ENCODE results near the gene ELL2.

DNA sequence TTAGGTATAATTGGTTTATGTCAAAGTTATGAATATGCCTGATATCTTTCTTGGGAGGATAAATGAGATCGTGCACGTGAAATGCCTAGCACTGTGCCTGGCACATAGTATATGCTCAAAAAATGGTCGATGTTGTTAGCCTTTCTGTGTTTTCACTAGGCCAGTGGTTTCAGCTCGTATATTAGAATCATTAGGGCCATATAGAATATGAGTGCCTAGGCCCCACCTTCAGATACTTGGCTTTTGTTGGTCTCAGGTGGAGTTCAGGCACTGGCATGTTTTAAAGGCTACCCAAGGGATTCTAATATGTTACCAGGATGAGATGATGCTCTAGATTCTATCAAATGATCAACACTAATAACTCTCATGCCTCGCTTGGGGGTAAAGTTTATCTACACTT is 56.8 kb downstream of the ELL2 start:
- TF ChIP-seq ZFP3 (CRISPR knock-in tag; IDR thresholded peaks at IDR 0.05) (no peak), TOX (CRISPR knock-in tag; IDR thresholded peaks at IDR 0.05; ENCODE audit: borderline replicate concordance) (no peak), ZFP30 (CRISPR knock-in tag; IDR thresholded peaks at IDR 0.05) (no peak), ZC3H10 (CRISPR knock-in tag; IDR thresholded peaks at IDR 0.05) (no peak), SNAI2 (CRISPR knock-in tag; IDR thresholded peaks at IDR 0.05) (no peak), OSR1 (CRISPR knock-in tag; IDR thresholded peaks at IDR 0.05) (no peak), ZNF565 (CRISPR knock-in tag; conservative IDR thresholded peaks at IDR 0.05; ENCODE audit: low read depth) (no peak), GLIS3 (CRISPR knock-in tag; IDR thresholded peaks at IDR 0.05) (no peak), CSDC2 (CRISPR knock-in tag; IDR thresholded peaks at IDR 0.05) (no peak), ESRRG (CRISPR knock-in tag; IDR thresholded peaks at IDR 0.05) (no peak)
- TF ChIP-seq, protein P1, sequence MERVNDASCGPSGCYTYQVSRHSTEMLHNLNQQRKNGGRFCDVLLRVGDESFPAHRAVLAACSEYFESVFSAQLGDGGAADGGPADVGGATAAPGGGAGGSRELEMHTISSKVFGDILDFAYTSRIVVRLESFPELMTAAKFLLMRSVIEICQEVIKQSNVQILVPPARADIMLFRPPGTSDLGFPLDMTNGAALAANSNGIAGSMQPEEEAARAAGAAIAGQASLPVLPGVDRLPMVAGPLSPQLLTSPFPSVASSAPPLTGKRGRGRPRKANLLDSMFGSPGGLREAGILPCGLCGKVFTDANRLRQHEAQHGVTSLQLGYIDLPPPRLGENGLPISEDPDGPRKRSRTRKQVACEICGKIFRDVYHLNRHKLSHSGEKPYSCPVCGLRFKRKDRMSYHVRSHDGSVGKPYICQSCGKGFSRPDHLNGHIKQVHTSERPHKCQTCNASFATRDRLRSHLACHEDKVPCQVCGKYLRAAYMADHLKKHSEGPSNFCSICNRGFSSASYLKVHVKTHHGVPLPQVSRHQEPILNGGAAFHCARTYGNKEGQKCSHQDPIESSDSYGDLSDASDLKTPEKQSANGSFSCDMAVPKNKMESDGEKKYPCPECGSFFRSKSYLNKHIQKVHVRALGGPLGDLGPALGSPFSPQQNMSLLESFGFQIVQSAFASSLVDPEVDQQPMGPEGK (CRISPR knock-in tag; IDR thresholded peaks at IDR 0.05; ENCODE audit: borderline replicate concordance), result no peak
- TF ChIP-seq, protein P2, sequence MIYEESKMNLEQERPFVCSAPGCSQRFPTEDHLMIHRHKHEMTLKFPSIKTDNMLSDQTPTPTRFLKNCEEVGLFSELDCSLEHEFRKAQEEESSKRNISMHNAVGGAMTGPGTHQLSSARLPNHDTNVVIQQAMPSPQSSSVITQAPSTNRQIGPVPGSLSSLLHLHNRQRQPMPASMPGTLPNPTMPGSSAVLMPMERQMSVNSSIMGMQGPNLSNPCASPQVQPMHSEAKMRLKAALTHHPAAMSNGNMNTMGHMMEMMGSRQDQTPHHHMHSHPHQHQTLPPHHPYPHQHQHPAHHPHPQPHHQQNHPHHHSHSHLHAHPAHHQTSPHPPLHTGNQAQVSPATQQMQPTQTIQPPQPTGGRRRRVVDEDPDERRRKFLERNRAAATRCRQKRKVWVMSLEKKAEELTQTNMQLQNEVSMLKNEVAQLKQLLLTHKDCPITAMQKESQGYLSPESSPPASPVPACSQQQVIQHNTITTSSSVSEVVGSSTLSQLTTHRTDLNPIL (CRISPR knock-in tag; IDR thresholded peaks at IDR 0.05; ENCODE audit: low read depth), result no peak
- TF ChIP-seq, protein P3, sequence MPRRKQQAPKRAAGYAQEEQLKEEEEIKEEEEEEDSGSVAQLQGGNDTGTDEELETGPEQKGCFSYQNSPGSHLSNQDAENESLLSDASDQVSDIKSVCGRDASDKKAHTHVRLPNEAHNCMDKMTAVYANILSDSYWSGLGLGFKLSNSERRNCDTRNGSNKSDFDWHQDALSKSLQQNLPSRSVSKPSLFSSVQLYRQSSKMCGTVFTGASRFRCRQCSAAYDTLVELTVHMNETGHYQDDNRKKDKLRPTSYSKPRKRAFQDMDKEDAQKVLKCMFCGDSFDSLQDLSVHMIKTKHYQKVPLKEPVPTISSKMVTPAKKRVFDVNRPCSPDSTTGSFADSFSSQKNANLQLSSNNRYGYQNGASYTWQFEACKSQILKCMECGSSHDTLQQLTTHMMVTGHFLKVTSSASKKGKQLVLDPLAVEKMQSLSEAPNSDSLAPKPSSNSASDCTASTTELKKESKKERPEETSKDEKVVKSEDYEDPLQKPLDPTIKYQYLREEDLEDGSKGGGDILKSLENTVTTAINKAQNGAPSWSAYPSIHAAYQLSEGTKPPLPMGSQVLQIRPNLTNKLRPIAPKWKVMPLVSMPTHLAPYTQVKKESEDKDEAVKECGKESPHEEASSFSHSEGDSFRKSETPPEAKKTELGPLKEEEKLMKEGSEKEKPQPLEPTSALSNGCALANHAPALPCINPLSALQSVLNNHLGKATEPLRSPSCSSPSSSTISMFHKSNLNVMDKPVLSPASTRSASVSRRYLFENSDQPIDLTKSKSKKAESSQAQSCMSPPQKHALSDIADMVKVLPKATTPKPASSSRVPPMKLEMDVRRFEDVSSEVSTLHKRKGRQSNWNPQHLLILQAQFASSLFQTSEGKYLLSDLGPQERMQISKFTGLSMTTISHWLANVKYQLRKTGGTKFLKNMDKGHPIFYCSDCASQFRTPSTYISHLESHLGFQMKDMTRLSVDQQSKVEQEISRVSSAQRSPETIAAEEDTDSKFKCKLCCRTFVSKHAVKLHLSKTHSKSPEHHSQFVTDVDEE (CRISPR knock-in tag; IDR thresholded peaks at IDR 0.05), result no peak
